Activated naive CD4-positive, alpha-beta T cell treated with anti-CD3 and anti-CD28 coated beads, Interleukin-2, amount 10 ng/mL, durations not matched to agents 7 days and 5 days (primary cell): Measurements from ENCODE around the gene TNRC18.

Source experiments
- CTCF ChIA-PET: fragments of 350-600 bp; sonication (Branson Sonifier 250); formaldehyde crosslinking; loops from one replicate; lab custom pipeline; 2021; ENCODE audit warnings: antibody characterized with exemption; lab: Charles Lee
- DNase-seq: peaks from one replicate; pipeline ENCODE4 v3.0.0-alpha.2; 2020
- H3K27ac Mint-ChIP-seq: one replicate; pipeline ENCODE4 v1.8.0; 2021; ENCODE audit warnings: mild to moderate bottlenecking, moderate library complexity, mixed read lengths
- H3K27me3 Mint-ChIP-seq: one replicate; pipeline ENCODE4 v1.8.0; 2021; ENCODE audit warnings: mild to moderate bottlenecking, mixed read lengths
- H3K36me3 Mint-ChIP-seq: one replicate; pipeline ENCODE4 v1.8.0; 2021; ENCODE audit warnings: mixed read lengths
- H3K4me1 Mint-ChIP-seq: one replicate; pipeline ENCODE4 v1.8.0; 2021; ENCODE audit warnings: mixed read lengths
- H3K4me3 Mint-ChIP-seq: one replicate; pipeline ENCODE4 v1.8.0; 2021; ENCODE audit warnings: mild to moderate bottlenecking, moderate library complexity, mixed read lengths
- H3K9me3 Mint-ChIP-seq: one replicate; pipeline ENCODE4 v1.8.0; 2021; ENCODE audit warnings: mixed read lengths

TNRC18 gene

DNA sequence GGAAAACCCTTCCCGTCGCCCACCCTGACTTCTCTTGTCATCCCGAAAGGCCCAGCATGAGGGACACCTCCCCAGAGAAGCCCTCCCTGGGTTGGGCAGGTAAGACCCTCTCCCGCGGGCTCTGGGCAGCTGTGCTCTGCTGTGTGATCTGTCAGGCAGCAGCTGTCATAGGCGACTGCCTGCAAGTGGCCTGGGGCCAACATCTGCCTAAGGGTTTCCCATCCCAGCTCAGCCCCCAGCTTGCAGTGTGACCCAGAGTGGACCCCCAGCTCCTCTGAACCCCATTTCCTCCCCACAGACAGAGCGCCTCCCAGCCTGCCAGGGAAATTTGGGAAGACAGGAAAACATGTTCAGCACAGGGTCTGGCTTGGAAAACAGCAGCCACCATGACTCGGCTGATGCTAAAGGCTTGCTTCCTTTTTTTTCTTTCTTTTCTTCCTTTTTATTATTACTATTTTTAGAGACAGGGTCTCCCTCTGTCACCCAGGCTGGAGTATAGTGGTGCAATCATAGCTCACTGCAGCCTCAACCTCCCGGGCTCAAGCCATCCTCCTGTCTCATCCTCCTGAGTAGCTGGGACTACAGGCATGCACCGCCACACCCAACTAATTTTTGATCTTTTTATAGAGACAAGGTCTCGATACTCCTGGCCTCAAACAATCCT, 18.3 kb upstream of the TNRC18 start:
- Mint-ChIP-seq H3K27me3 (peaks cover 25% of the 10 kb centered on the region), H3K27ac (no peak overlapping the region), H3K9me3 (peaks cover 4% of the 10 kb centered on the region), H3K36me3 (peaks cover 5% of the 10 kb centered on the region), H3K4me1 (no peaks in the 10 kb centered on the region), H3K4me3 (no peak overlapping the region)
- CTCF ChIA-PET, result no interaction called here
- no peak for DNase-seq

DNA sequence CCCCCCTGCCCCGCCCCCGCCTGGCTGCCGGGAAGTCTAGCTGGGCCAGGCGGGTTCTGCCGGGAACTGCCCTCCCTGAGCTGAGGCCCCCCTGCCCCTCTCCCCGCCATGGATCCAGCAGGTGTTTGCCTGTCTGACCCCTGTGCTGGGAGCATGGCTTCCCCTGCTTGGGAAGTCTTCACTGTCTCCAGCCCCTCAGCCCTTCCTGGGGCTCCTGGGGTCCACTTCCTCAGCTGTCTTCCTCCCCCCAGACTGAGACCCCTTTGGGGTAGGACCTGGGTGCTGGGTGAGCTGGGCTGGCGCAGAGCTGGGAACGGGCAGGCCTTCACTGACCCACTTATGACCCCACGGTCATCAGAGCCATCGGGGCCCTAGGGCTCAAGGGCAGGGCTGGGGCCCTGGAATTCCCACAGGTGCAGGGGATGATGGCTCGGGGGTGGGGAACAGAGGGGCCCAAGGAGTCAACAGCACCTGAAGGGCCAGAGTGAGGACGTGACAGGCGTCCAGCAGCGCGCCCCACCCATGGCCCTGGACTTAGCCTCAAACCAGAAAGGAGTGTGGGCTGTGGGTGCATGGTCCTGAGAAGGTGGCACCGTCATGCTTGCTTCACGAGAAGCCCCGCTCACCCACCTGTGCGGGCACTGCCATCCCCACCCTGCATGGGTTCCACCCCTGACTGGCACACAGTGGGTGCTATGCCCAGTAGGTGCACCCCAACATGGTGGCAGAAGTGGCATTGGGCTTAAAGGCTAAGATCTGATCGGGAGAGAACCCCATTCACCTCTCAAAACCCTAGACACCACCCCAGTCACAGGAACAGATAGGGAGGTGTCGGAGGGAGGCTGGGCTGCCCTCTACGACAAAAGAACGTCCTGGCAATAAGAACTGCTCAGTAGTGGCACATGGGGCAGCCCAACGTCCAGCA, 16.2 kb upstream of the TNRC18 start:
- no peak overlapping the region for H3K27ac Mint-ChIP-seq
- CTCF ChIA-PET, result no interaction called here
- no peaks in the 10 kb centered on the region for H3K4me1 Mint-ChIP-seq

DNA sequence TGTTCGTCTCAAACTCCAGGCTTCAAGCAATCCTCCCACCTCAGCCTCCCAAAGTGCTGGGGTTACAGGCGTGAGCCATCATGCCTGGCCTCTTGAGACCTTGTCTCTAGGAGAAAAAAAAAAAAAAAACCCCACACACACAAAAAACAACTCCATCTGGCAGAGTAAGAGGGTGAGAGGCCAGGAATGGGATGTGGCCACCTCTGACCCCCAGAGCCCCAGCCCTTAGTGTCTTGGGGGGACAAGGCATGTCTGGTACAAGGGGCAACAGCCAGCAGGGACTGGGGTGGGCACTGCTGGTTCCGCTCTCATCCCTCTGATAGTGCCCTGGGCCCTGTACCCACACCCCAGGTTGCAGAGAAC, 15.6 kb upstream of the TNRC18 start:
- peaks cover 5% of the 10 kb centered on the region for H3K36me3 Mint-ChIP-seq
- H3K4me3 Mint-ChIP-seq, result no peak overlapping the region
- peaks cover 4% of the 10 kb centered on the region for H3K9me3 Mint-ChIP-seq
- CTCF ChIA-PET, result no interaction called here
- H3K27me3 Mint-ChIP-seq, result peaks cover 34% of the 10 kb centered on the region
- no peak for DNase-seq
- no peaks in the 10 kb centered on the region for H3K4me1 Mint-ChIP-seq
- H3K27ac Mint-ChIP-seq, result no peak overlapping the region

More for the DNA sequence above, 16.2 kb upstream of the TNRC18 start:
- Mint-ChIP-seq H3K4me3 (no peak overlapping the region), H3K36me3 (peaks cover 5% of the 10 kb centered on the region), H3K9me3 (peaks cover 4% of the 10 kb centered on the region), H3K27me3 (peaks cover 34% of the 10 kb centered on the region)
- no peak for DNase-seq

DNA sequence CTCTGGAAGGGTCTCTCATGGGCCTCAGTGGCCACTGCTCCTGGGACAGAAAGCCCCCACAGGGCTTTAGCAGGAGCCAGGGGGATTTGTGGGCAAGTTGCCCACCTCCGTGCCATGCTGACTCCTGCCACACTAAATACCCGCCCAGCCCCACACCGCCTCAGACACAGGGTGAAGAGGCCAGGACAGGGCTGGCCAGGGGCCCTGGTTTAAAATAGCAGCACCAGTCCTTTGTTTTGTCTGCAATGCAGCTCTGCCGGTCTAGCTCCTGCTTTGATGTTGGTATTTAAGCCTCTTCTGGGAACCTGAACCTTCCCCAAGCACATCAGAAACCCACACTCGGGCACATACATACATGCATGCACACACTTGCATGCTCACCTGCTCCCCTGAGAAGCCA, 14.4 kb upstream of the TNRC18 start:
- H3K36me3 Mint-ChIP-seq, result peaks cover 5% of the 10 kb centered on the region
- no peak overlapping the region for H3K4me3 Mint-ChIP-seq
- no peak for DNase-seq
- no peak overlapping the region for H3K27ac Mint-ChIP-seq
- CTCF ChIA-PET, result no interaction called here
- H3K4me1 Mint-ChIP-seq, result no peaks in the 10 kb centered on the region
- peaks cover 8% of the 10 kb centered on the region for H3K9me3 Mint-ChIP-seq
- H3K27me3 Mint-ChIP-seq, result peaks cover 41% of the 10 kb centered on the region

DNA sequence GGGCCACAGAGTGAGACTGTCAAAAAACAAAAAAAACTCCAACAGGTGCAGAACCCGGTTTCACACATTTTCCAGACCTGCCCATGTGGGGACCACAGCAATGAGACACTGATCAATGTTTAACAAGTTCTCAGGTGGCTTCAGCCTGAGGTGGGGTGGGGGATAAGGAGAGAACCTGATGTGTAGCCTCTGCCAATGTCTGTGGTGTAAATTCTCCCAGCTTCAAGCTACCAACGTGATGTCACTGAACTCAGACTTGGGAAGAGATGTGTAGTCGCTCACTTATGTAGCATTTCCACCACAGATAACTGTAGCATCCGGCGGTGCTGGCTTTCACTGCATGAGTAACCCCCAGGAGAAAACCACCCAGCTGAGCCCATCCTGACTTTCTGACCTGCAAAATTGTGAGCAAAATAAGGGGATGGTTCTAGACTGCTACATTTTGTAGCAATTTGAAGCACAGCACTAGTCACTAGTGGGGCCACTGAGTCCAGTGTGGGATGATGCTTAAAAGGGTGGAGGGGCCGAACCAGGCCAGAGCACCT, 13.8 kb upstream of the TNRC18 start:
- DNase-seq, result no peak
- no peak overlapping the region for H3K27ac Mint-ChIP-seq
- peaks cover 41% of the 10 kb centered on the region for H3K27me3 Mint-ChIP-seq
- H3K36me3 Mint-ChIP-seq, result peaks cover 5% of the 10 kb centered on the region
- H3K4me3 Mint-ChIP-seq, result no peak overlapping the region
- CTCF ChIA-PET, result no interaction called here
- no peaks in the 10 kb centered on the region for H3K4me1 Mint-ChIP-seq
- H3K9me3 Mint-ChIP-seq, result peaks cover 8% of the 10 kb centered on the region

DNA sequence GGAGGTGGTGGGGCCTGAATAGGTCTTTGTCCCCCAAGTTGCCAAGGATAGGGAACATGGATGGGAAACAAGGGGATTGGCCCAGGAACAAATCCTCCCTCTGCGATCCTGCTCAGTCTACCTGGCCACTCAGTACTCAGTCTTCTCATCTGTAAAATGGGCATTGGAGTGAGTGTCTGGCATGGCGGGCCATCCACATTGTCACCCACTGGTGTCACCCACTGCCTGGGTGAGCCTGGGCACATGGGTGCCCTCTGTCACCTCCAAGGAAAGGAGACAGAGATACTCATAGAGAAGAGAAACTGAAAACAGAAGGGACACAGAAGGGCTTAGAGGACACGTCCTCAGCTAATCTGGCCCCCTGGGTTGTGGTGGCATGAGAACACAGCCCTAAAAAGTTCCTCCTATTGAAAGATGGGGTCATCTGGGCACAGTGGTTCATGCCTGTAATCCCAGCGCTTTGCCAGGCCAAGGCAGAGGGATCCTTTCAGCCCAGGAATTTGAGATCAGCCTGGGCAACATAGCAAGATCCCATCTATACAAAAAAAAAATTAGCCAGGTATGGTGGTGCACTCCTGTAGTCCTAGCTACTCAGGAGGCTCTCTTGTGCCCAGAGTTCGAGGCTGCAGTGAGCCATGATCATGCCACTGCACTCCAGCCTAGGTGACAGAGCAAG, 12.5 kb upstream of the TNRC18 start:
- Mint-ChIP-seq H3K9me3 (peaks cover 8% of the 10 kb centered on the region), H3K36me3 (peaks cover 5% of the 10 kb centered on the region), H3K27me3 (peaks cover 44% of the 10 kb centered on the region), H3K4me1 (no peaks in the 10 kb centered on the region), H3K27ac (no peak overlapping the region), H3K4me3 (no peak overlapping the region)
- CTCF ChIA-PET, result no interaction called here
- no peak for DNase-seq

DNA sequence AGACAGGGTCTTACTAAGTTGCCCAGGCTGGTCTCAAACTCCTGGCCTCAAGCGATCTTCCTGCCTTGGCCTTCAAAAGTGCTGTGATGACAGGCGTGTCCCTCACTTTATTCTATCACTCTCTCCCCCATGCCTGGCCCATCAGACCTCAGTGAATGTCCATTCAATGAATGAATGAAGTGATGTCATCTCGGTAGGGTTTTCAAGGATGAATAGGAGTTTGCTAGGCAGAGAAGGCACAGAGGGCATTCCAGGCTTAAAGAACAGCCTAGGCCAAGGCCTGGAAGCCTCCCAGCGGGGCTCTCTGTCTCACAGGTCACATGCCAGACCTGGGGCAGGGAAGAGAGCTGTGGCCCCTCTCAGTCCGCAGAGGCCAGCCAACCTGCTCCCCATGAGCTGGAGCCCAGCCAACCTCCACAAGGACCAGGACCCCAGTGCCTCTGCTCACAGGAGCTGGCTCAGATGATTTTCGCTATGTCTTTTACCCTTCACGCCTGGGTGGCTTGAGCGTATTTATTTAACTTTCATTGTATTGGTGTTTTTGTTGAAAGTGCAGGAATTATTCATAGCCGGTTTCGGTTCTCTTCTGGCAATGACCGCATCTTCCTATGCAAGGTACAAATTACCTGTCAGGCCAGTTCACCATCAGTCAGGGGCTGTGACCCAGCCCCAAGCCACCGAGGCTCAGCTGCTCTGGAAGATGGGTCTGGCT, 11.8 kb upstream of the TNRC18 start:
- Mint-ChIP-seq H3K9me3 (peaks cover 8% of the 10 kb centered on the region), H3K4me3 (no peak overlapping the region), H3K27me3 (peaks cover 51% of the 10 kb centered on the region), H3K36me3 (peaks cover 5% of the 10 kb centered on the region), H3K27ac (no peak overlapping the region), H3K4me1 (no peaks in the 10 kb centered on the region)
- DNase-seq, result no peak
- CTCF ChIA-PET, result no interaction called here

DNA sequence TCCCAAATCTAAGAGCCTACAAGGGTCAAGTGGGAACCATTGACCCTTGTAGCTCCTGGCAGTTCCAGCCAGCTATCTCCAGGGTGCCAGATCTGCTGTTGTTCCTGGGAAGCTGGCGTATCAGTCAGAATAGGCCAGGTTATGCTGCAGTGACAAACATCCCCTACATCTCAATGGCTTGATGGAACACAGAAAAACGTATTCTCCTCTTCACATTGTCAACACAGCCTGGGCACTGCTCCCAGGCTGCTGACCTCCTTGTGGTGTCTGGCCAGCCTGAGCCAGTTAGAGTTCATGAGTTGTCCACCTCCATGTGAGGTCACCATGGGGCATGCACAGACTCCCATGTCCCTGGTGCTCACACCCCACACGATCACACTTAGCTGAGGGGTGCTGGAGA, 9.5 kb upstream of the TNRC18 start:
- no peak for DNase-seq
- Mint-ChIP-seq H3K4me1 (peaks cover 15% of the 10 kb centered on the region), H3K27me3 (peaks cover 68% of the 10 kb centered on the region), H3K9me3 (peaks cover 8% of the 10 kb centered on the region), H3K4me3 (no peak overlapping the region), H3K36me3 (peaks cover 5% of the 10 kb centered on the region), H3K27ac (no peak overlapping the region)
- CTCF ChIA-PET, result no interaction called here

DNA sequence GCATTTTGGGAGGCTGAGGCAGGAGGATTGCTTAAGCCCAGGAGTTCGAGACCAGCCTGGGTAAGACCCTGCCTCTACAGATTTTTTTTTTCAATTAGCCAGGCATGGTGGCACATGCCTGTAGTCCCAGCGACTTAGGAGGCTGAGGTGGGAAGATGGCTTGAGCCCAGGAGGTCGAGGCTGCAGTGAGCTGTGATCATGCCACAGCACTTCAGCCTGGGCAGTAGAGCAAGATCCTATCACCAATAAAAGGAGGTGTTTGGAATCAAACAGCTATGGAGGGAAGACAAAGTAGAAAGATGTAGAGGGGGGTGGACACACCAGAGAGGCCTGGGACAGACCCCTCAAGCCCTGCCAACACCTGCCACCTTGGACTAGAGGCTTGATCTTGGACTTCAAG, 9.1 kb upstream of the TNRC18 start:
- Mint-ChIP-seq H3K9me3 (peaks cover 8% of the 10 kb centered on the region), H3K36me3 (peaks cover 5% of the 10 kb centered on the region), H3K4me3 (no peak overlapping the region), H3K27ac (no peak overlapping the region), H3K4me1 (peaks cover 15% of the 10 kb centered on the region), H3K27me3 (peaks cover 72% of the 10 kb centered on the region)
- no peak for DNase-seq
- CTCF ChIA-PET, result interaction anchor here (1.3 kb wide), 1 partner anchor 193 kb away, joined by 3 read pairs; no protein-coding TSS in a partner anchor

DNA sequence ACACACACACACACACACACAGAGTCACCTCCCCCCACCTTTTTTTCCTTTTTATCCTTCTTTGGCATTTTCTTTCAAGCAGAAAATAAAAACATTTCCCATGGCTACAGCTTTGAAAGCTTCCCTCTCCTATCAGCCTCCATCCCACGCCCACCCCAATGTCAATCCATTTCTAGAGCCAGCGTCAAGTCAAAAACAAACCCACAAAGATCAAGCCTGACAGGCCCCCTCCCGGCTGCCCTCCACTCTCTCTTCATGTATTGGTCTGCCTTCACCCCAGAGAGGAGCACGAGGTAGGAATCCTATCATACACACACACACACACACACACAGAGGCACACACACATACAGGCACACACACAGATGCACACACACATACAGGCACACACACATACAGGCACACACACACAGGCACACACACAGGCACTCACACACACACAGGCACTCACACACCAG, 8.0 kb upstream of the TNRC18 start:
- H3K4me3 Mint-ChIP-seq, result no peak overlapping the region
- H3K36me3 Mint-ChIP-seq, result no peaks in the 10 kb centered on the region
- peaks cover 77% of the 10 kb centered on the region for H3K27me3 Mint-ChIP-seq
- CTCF ChIA-PET, result interaction anchor here (1.3 kb wide), 1 partner anchor 192 kb away, joined by 3 read pairs; no protein-coding TSS in a partner anchor
- H3K9me3 Mint-ChIP-seq, result peaks cover 5% of the 10 kb centered on the region
- H3K4me1 Mint-ChIP-seq, result peaks cover 19% of the 10 kb centered on the region
- DNase-seq, result no peak
- H3K27ac Mint-ChIP-seq, result no peak overlapping the region

DNA sequence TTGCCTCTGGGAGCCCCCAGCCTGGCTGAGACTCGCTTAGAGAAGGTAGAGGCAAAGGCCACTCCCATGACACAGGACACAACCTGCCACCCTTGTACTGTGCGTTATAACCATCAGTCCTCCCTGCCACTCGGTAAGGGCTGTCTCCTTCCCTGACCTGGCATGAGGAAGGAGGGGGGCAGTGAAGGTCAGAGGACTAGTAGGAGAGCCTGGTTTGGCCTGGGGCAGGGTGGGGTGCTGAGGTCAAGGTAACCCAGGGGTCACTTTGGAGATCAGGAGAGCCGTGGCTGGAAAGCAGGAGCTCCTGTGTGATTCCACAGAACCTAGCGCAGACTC, 6.9 kb upstream of the TNRC18 start:
- CTCF ChIA-PET, result no interaction called here
- Mint-ChIP-seq H3K36me3 (no peaks in the 10 kb centered on the region), H3K4me1 (peaks cover 23% of the 10 kb centered on the region), H3K9me3 (peaks cover 5% of the 10 kb centered on the region), H3K27ac (no peak overlapping the region), H3K4me3 (no peak overlapping the region), H3K27me3 (peaks cover 81% of the 10 kb centered on the region)
- no peak for DNase-seq

DNA sequence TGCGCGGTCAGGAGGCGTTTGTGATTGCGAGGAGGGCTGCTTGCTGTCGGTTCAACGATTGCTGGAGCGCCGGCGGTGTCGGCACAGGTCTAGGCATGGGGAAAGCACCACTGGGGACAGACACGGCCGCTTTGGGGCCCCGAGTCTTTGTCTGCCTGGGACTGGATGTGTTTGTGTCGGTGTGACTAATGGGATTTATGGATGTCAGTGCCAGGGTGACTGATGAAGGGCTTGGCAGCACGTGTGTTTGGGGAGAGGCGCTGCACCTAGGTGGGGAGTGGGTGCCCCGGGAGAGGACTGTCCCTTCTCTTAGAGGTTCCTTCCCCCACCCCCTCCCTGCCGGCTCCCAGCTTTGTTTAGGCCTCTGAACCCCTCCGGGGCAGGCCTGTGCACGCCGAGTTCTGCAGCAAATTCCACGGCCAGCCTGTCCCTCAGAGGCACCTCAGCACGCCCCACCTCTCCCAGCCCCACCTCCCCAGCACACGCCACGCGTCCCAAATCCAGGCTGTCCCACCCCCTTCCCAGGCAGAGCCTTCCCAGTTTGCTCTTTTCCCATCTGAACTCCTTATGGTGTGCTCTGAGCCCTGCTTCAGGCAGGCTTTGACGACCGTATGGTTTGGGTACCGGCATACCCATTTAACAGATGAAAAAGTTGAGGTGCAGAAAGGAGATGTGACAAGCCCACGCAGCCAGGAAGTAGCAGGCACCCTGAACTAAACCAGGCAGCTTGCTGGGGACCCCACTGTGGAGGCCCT, 6.4 kb upstream of the TNRC18 start:
- Mint-ChIP-seq H3K36me3 (no peaks in the 10 kb centered on the region), H3K4me1 (peaks cover 29% of the 10 kb centered on the region), H3K9me3 (peaks cover 5% of the 10 kb centered on the region), H3K4me3 (peak overlapping the region; percentile 44), H3K27ac (no peak overlapping the region), H3K27me3 (peaks cover 86% of the 10 kb centered on the region)
- CTCF ChIA-PET, result no interaction called here
- no peak for DNase-seq

DNA sequence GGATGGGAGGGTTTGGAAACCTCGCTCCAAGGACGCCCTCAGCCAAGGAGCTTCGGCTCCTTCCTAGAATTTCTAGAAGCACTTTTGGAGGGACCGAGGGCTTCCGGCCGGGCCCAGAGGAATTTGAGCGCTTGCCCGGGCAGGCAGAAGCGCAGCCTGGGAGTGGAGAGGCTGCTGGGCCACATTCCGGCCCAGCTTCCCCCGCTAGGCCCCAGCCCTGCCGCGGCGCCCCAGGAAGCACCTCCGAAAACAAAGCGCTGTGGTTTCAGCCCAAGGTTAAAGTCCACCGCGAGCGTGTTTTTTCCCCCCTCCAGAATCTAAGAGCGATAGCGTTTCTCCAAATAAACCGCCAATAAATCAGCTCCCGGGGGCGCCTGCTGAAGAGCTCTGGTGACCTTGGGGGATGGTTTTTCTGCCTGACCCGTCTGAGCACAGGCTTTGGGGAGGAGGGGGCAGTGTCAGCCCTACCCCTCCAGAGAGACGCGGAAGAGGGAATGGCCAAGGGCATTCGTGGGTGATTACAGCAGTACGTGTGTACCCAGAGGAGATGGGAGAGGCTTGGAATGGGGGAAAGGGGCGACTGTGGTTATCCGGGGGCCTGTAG, 5.7 kb upstream of the TNRC18 start:
- CTCF ChIA-PET, result no interaction called here
- peaks cover 35% of the 10 kb centered on the region for H3K4me1 Mint-ChIP-seq
- peaks cover 5% of the 10 kb centered on the region for H3K9me3 Mint-ChIP-seq
- no peak overlapping the region for H3K27ac Mint-ChIP-seq
- no peaks in the 10 kb centered on the region for H3K36me3 Mint-ChIP-seq
- peaks cover 93% of the 10 kb centered on the region for H3K27me3 Mint-ChIP-seq
- DNase-seq, result no peak
- H3K4me3 Mint-ChIP-seq, result peak overlapping the region; percentile 44
